Measurements from ENCODE around the gene GJB6.

Gene GJB6

GRCh38 chr13:20232556-20233277 lies 598 bp upstream of the GJB6 start:
- intact Hi-C loops (cut with DNase I; ENCODE audit: low total_unique reads): no loop called here
- H3K27me3 ChIP-seq: peaks cover 0 to 36% of the 10 kb centered on the region in 2 donors
- no peak for DNase-seq
- TF ChIP-seq CTCF (IDR thresholded peaks at IDR 0.05): no peak
- no peaks in the 10 kb centered on the region for H3K9me3 ChIP-seq
- H3K36me3 ChIP-seq: no peaks in the 10 kb centered on the region
- H3K27ac ChIP-seq: no peak overlapping the region
- H3K4me1 ChIP-seq: peaks cover 0 to 16% (median 13%) of the 10 kb centered on the region in 4 donors
- H3K4me3 ChIP-seq: no peak overlapping the region

GRCh38 chr13:20230913-20231838 lies 943 bp downstream of the GJB6 start:
- Histone ChIP-seq H3K27me3 (peaks cover 0 to 36% of the 10 kb centered on the region in 2 donors), H3K4me1 (peaks cover 0 to 16% (median 13%) of the 10 kb centered on the region in 4 donors), H3K9me3 (no peaks in the 10 kb centered on the region), H3K27ac (no peak overlapping the region), H3K4me3 (peak overlapping the region in 1 of 2 donors; percentile 28), H3K36me3 (no peaks in the 10 kb centered on the region)
- no peak for TF ChIP-seq CTCF (IDR thresholded peaks at IDR 0.05)
- DNase-seq: no peak
- intact Hi-C loops (cut with DNase I; ENCODE audit: low total_unique reads): no loop called here

- TF ChIP-seq CTCF (IDR thresholded peaks at IDR 0.05): no peak
- Histone ChIP-seq H3K4me1 (peaks cover 0 to 16% (median 13%) of the 10 kb centered on the region in 4 donors), H3K27ac (no peak overlapping the region), H3K4me3 (no peak overlapping the region), H3K36me3 (no peaks in the 10 kb centered on the region), H3K9me3 (no peaks in the 10 kb centered on the region), H3K27me3 (peaks cover 0 to 34% of the 10 kb centered on the region in 2 donors)
- intact Hi-C loops (cut with DNase I; ENCODE audit: low total_unique reads): no loop called here
- no peak for DNase-seq
These were observed 4.4 kb downstream of the GJB6 start for GRCh38 chr13:20227730-20228129.

- DNase-seq: no peak
- Histone ChIP-seq H3K27me3 (peaks cover 0 to 29% of the 10 kb centered on the region in 2 donors), H3K36me3 (no peaks in the 10 kb centered on the region), H3K4me3 (no peak overlapping the region), H3K27ac (no peak overlapping the region), H3K4me1 (peaks cover 0 to 13% (median 11%) of the 10 kb centered on the region in 4 donors), H3K9me3 (no peaks in the 10 kb centered on the region)
- TF ChIP-seq CTCF (IDR thresholded peaks at IDR 0.05): no peak
- intact Hi-C loops (cut with DNase I; ENCODE audit: low total_unique reads): no loop called here
These were observed 4.8 kb downstream of the GJB6 start for GRCh38 chr13:20227288-20227687.

GRCh38 chr13:20222553-20222952 lies 9.6 kb downstream of the GJB6 start:
- no peak overlapping the region for H3K4me3 ChIP-seq
- H3K9me3 ChIP-seq: no peaks in the 10 kb centered on the region
- H3K27me3 ChIP-seq: peaks cover 0 to 21% of the 10 kb centered on the region in 2 donors
- no peaks in the 10 kb centered on the region for H3K36me3 ChIP-seq
- intact Hi-C loops (cut with DNase I; ENCODE audit: low total_unique reads): no loop called here
- DNase-seq: no peak
- H3K4me1 ChIP-seq: no peaks in the 10 kb centered on the region
- no peak for TF ChIP-seq CTCF (IDR thresholded peaks at IDR 0.05)
- no peak overlapping the region for H3K27ac ChIP-seq

Data from tibial artery (tissue), 4 donors.